ENCODE measurements around the gene NTN5.
A peak's percentile ranks its signal among the peaks of the same experiment; 100 is the strongest.

NTN5 gene

DNA sequence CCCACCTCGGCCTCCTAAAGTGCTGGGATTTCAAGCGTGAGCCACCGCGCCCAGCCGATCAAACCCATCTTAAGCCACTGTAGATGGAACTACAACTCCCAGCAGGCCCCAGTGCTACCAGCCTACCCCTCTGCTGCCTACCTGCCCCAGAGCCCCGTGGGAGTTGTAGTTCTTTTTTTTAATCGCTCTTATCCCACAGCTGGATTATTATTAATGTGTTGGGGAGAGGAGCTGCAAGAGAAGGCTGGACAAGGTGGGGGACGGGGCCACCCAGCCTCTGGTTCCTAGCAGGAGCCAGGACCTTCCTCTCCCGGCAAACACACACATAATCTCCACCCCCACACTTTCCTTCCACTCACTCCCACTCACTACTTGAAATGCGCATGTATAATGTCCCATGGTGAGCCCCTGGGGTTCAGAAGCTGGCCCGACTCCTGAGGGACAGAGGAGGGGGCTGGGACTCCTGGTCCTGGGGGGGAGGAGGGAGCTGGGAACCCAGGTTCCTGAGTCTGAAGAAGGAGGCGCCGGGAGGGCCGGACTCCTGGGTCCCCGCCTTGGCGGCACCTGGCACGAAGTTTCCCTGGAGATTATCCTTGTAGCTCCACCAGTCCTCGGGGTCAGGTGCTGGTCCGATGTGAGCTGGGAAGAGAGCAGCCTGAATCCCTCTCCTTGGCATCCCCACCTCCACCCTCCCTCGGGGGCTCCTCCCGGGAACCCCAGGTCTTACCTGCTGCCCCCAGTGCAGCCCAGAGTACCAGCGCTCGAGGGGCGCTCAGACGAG, 27.8 kb downstream of the NTN5 start:
- Histone ChIP-seq H3K9me2 (replicated peaks; ENCODE audit: control insufficient read depth, low read length) (no peaks in the 10 kb centered on the region), H3K27ac (ENCODE audit: low read depth, low read length) (peak overlapping the region; percentile 82), H3K9me3 (ENCODE audit: control insufficient read depth, insufficient read depth, low read length) (no peaks in the 10 kb centered on the region), H3F3A (ENCODE audit: control insufficient read depth, insufficient read depth) (peaks cover 22% of the 10 kb centered on the region), H3K4me1 (ENCODE audit: control insufficient read depth, low read length) (peaks cover 53% of the 10 kb centered on the region), H3K79me2 (ENCODE audit: control insufficient read depth, low read length) (no peaks in the 10 kb centered on the region), H3K4me2 (ENCODE audit: low read length) (peak overlapping the region; percentile 96), H3K36me3 (ENCODE audit: control insufficient read depth, low read length) (no peaks in the 10 kb centered on the region), H4K20me1 (ENCODE audit: control insufficient read depth, insufficient read depth, low read depth, low read length) (no peaks in the 10 kb centered on the region), H3K27me3 (ENCODE audit: control insufficient read depth, low read length) (no peaks in the 10 kb centered on the region), H3K4me3 (ENCODE audit: low read length) (peak overlapping the region; percentile 77)
- TF ChIP-seq, protein P1, sequence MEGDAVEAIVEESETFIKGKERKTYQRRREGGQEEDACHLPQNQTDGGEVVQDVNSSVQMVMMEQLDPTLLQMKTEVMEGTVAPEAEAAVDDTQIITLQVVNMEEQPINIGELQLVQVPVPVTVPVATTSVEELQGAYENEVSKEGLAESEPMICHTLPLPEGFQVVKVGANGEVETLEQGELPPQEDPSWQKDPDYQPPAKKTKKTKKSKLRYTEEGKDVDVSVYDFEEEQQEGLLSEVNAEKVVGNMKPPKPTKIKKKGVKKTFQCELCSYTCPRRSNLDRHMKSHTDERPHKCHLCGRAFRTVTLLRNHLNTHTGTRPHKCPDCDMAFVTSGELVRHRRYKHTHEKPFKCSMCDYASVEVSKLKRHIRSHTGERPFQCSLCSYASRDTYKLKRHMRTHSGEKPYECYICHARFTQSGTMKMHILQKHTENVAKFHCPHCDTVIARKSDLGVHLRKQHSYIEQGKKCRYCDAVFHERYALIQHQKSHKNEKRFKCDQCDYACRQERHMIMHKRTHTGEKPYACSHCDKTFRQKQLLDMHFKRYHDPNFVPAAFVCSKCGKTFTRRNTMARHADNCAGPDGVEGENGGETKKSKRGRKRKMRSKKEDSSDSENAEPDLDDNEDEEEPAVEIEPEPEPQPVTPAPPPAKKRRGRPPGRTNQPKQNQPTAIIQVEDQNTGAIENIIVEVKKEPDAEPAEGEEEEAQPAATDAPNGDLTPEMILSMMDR (IDR thresholded peaks at IDR 0.05; ENCODE audit: low read depth, low read length, poor library complexity, severe bottlenecking): no peak
- no peak for TF ChIP-seq EZH2phosphoT487 (IDR thresholded peaks at IDR 0.05; ENCODE audit: borderline replicate concordance, low read length)

- H3K9me2 ChIP-seq (replicated peaks; ENCODE audit: control insufficient read depth, low read length): no peaks in the 10 kb centered on the region
- H3K36me3 ChIP-seq (ENCODE audit: control insufficient read depth, low read length): no peaks in the 10 kb centered on the region
- TF ChIP-seq, protein P1 (IDR thresholded peaks at IDR 0.05; ENCODE audit: low read depth, low read length, poor library complexity, severe bottlenecking): no peak
- TF ChIP-seq EZH2phosphoT487 (IDR thresholded peaks at IDR 0.05; ENCODE audit: borderline replicate concordance, low read length): no peak
- no peaks in the 10 kb centered on the region for H3K27me3 ChIP-seq (ENCODE audit: control insufficient read depth, low read length)
- no peaks in the 10 kb centered on the region for H3K79me2 ChIP-seq (ENCODE audit: control insufficient read depth, low read length)
- peaks cover 47% of the 10 kb centered on the region for H3K4me1 ChIP-seq (ENCODE audit: control insufficient read depth, low read length)
- no peaks in the 10 kb centered on the region for H3K9me3 ChIP-seq (ENCODE audit: control insufficient read depth, insufficient read depth, low read length)
- peak overlapping the region; percentile 96 for H3K4me2 ChIP-seq (ENCODE audit: low read length)
- no peak overlapping the region for H3K27ac ChIP-seq (ENCODE audit: low read depth, low read length)
- peak overlapping the region; percentile 77 for H3K4me3 ChIP-seq (ENCODE audit: low read length)
- H4K20me1 ChIP-seq (ENCODE audit: control insufficient read depth, insufficient read depth, low read depth, low read length): no peaks in the 10 kb centered on the region
- peaks cover 20% of the 10 kb centered on the region for H3F3A ChIP-seq (ENCODE audit: control insufficient read depth, insufficient read depth)
Observed at GRCh38 chr19:48644355-48644754, 28.5 kb downstream of the NTN5 start.

DNA sequence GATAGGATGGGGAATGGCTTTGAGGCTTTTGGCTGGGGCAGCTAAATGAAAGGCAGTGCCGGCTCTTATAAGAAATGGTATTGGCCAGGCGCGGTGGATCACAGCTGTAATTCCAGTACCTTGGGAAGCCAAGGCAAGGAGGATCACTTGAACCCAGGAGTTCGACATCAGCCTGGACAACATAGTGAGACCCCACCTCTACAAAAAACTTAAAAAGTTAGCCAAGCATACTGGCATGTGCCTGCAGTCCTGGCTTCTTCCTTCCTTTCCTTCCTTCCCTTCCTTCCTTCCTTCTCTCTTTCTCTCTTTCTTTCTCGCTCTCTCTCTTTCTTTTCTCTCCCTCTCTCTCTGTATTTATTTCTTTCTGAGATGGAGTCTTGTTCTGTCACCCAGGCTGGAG, 30.0 kb downstream of the NTN5 start:
- no peak for TF ChIP-seq EZH2phosphoT487 (IDR thresholded peaks at IDR 0.05; ENCODE audit: borderline replicate concordance, low read length)
- Histone ChIP-seq H3K4me2 (ENCODE audit: low read length) (no peak overlapping the region), H3K4me1 (ENCODE audit: control insufficient read depth, low read length) (peaks cover 47% of the 10 kb centered on the region)

GRCh38 chr19:48641850-48642249, 31.0 kb downstream of the NTN5 start:
- Histone ChIP-seq H3K4me3 (ENCODE audit: low read length) (no peak overlapping the region), H3K79me2 (ENCODE audit: control insufficient read depth, low read length) (no peaks in the 10 kb centered on the region), H3K27ac (ENCODE audit: low read depth, low read length) (no peak overlapping the region), H3K4me1 (ENCODE audit: control insufficient read depth, low read length) (peaks cover 42% of the 10 kb centered on the region), H3K9me3 (ENCODE audit: control insufficient read depth, insufficient read depth, low read length) (no peaks in the 10 kb centered on the region), H3K27me3 (ENCODE audit: control insufficient read depth, low read length) (no peaks in the 10 kb centered on the region), H3F3A (ENCODE audit: control insufficient read depth, insufficient read depth) (peaks cover 13% of the 10 kb centered on the region), H3K4me2 (ENCODE audit: low read length) (no peak overlapping the region), H4K20me1 (ENCODE audit: control insufficient read depth, insufficient read depth, low read depth, low read length) (no peaks in the 10 kb centered on the region), H3K36me3 (ENCODE audit: control insufficient read depth, low read length) (0 out of 2 replicates have a peak, but pooled peaks cover 4% of the 10 kb centered on the region), H3K9me2 (replicated peaks; ENCODE audit: control insufficient read depth, low read length) (no peaks in the 10 kb centered on the region)
- no peak for TF ChIP-seq EZH2phosphoT487 (IDR thresholded peaks at IDR 0.05; ENCODE audit: borderline replicate concordance, low read length)
- TF ChIP-seq, protein P1 (IDR thresholded peaks at IDR 0.05; ENCODE audit: low read depth, low read length, poor library complexity, severe bottlenecking): no peak

More for the DNA sequence above, 30.0 kb downstream of the NTN5 start:
- Histone ChIP-seq H3K27ac (ENCODE audit: low read depth, low read length) (no peak overlapping the region), H3K9me2 (replicated peaks; ENCODE audit: control insufficient read depth, low read length) (no peaks in the 10 kb centered on the region), H3K9me3 (ENCODE audit: control insufficient read depth, insufficient read depth, low read length) (no peaks in the 10 kb centered on the region), H4K20me1 (ENCODE audit: control insufficient read depth, insufficient read depth, low read depth, low read length) (no peaks in the 10 kb centered on the region), H3F3A (ENCODE audit: control insufficient read depth, insufficient read depth) (peaks cover 18% of the 10 kb centered on the region), H3K4me3 (ENCODE audit: low read length) (no peak overlapping the region), H3K36me3 (ENCODE audit: control insufficient read depth, low read length) (0 out of 2 replicates have a peak, but pooled peaks cover 4% of the 10 kb centered on the region), H3K27me3 (ENCODE audit: control insufficient read depth, low read length) (no peaks in the 10 kb centered on the region), H3K79me2 (ENCODE audit: control insufficient read depth, low read length) (no peaks in the 10 kb centered on the region)
